Measurements from ENCODE around the gene IZUMO2. TPM values are rescaled to one million over a fixed set of nuclear protein-coding genes. Genes with fewer than 3 reads are reported as not detected.
A peak's percentile ranks its signal among the peaks of the same experiment; 100 is the strongest.
"Not testable (repeated sequence)": the region's sequence is repeated elsewhere in the genome, so short reads cannot be mapped to it uniquely, and the experiment has no call there.

Gene IZUMO2
- total RNA-seq, 2 donors from 2014 or later = not detected

GRCh38 chr19:50158577-50158976 is 4.5 kb downstream of the IZUMO2 start:
- Mint-ChIP-seq H3K36me3 (no peaks in the 10 kb centered on the region), H3K27ac (no peak overlapping the region), H3K9me3 (peaks cover 13 to 14% of the 10 kb centered on the region in 2 donors)
- no peak for ATAC-seq
- DNase-seq (ENCODE audit: low spot score in 2 of 2) = no peak

GRCh38 chr19:50155520-50156109 is 7.5 kb downstream of the IZUMO2 start:
- Mint-ChIP-seq H3K27ac (no peak overlapping the region), H3K9me3 (peaks cover 13 to 14% of the 10 kb centered on the region in 2 donors), H3K36me3 (no peaks in the 10 kb centered on the region)
- ATAC-seq (no peak), DNase-seq (ENCODE audit: low spot score in 2 of 2) (no peak)

GRCh38 chr19:50154529-50154928 is 8.6 kb downstream of the IZUMO2 start:
- H3K9me3 Mint-ChIP-seq = peaks cover 13 to 14% of the 10 kb centered on the region in 2 donors
- ATAC-seq = no peak

GRCh38 chr19:50152578-50152977 is 10.5 kb downstream of the IZUMO2 start:
- H3K9me3 Mint-ChIP-seq = peaks cover 3 to 4% of the 10 kb centered on the region in 2 donors
- ATAC-seq = no peak

More at GRCh38 chr19:50154529-50154928, 8.6 kb downstream of the IZUMO2 start:
- Mint-ChIP-seq H3K27ac (no peak overlapping the region), H3K36me3 (no peaks in the 10 kb centered on the region)
- DNase-seq (ENCODE audit: low spot score in 2 of 2) = no peak

GRCh38 chr19:50148528-50148927 is 14.6 kb downstream of the IZUMO2 start:
- no peak for DNase-seq (ENCODE audit: low spot score in 2 of 2)
- H3K27ac Mint-ChIP-seq = no peak overlapping the region
- H3K9me3 Mint-ChIP-seq = no peaks in the 10 kb centered on the region
- H3K36me3 Mint-ChIP-seq = no peaks in the 10 kb centered on the region
- ATAC-seq = no peak

More at GRCh38 chr19:50152578-50152977, 10.5 kb downstream of the IZUMO2 start:
- Mint-ChIP-seq H3K27ac (no peak overlapping the region), H3K36me3 (no peaks in the 10 kb centered on the region)
- DNase-seq (ENCODE audit: low spot score in 2 of 2) = no peak

- peak overlapping the region; percentile 23 to 73 for H3K27ac Mint-ChIP-seq
- no peaks in the 10 kb centered on the region for H3K9me3 Mint-ChIP-seq
- ATAC-seq = peak; percentile 90 to 91
- H3K36me3 Mint-ChIP-seq = no peaks in the 10 kb centered on the region
- DNase-seq (ENCODE audit: low spot score in 2 of 2) = peak; percentile 63 to 65
These were observed 15.3 kb downstream of the IZUMO2 start for GRCh38 chr19:50147462-50148423.

GRCh38 chr19:50141921-50142320 is 21.2 kb downstream of the IZUMO2 start:
- DNase-seq (ENCODE audit: low spot score in 2 of 2); H3K9me3 Mint-ChIP-seq; ATAC-seq; H3K36me3 Mint-ChIP-seq; H3K27ac Mint-ChIP-seq: not testable (repeated sequence)

- not testable (repeated sequence) for ATAC-seq; H3K36me3 Mint-ChIP-seq; DNase-seq (ENCODE audit: low spot score in 2 of 2); H3K27ac Mint-ChIP-seq; H3K9me3 Mint-ChIP-seq
These were observed 22.8 kb downstream of the IZUMO2 start for GRCh38 chr19:50140118-50140845.

- H3K9me3 Mint-ChIP-seq; H3K27ac Mint-ChIP-seq; DNase-seq (ENCODE audit: low spot score in 2 of 2); ATAC-seq; H3K36me3 Mint-ChIP-seq: not testable (repeated sequence)
These were observed 26.3 kb downstream of the IZUMO2 start for GRCh38 chr19:50136603-50137365.

GRCh38 chr19:50135856-50136602 is 27.1 kb downstream of the IZUMO2 start:
- DNase-seq (ENCODE audit: low spot score in 2 of 2); H3K36me3 Mint-ChIP-seq; H3K9me3 Mint-ChIP-seq; H3K27ac Mint-ChIP-seq; ATAC-seq: not testable (repeated sequence)

- DNase-seq (ENCODE audit: low spot score in 2 of 2); ATAC-seq; H3K27ac Mint-ChIP-seq; H3K36me3 Mint-ChIP-seq; H3K9me3 Mint-ChIP-seq: not testable (repeated sequence)
These were observed 28.0 kb downstream of the IZUMO2 start for GRCh38 chr19:50134777-50135719.

GRCh38 chr19:50133518-50134492 is 29.3 kb downstream of the IZUMO2 start:
- not testable (repeated sequence) for ATAC-seq; H3K9me3 Mint-ChIP-seq; H3K27ac Mint-ChIP-seq; DNase-seq (ENCODE audit: low spot score in 2 of 2); H3K36me3 Mint-ChIP-seq

GRCh38 chr19:50104012-50104411 is 59.1 kb downstream of the IZUMO2 start:
- H3K9me3 Mint-ChIP-seq; ATAC-seq; H3K36me3 Mint-ChIP-seq; H3K27ac Mint-ChIP-seq; DNase-seq (ENCODE audit: low spot score in 2 of 2): not testable (repeated sequence)

GRCh38 chr19:50103405-50103804 is 59.7 kb downstream of the IZUMO2 start:
- not testable (repeated sequence) for H3K9me3 Mint-ChIP-seq; ATAC-seq; DNase-seq (ENCODE audit: low spot score in 2 of 2); H3K27ac Mint-ChIP-seq; H3K36me3 Mint-ChIP-seq
